ENCODE measurements around the gene MCAM.

GRCh38 chr11:119347940-119348605 is 31.1 kb upstream of the MCAM start:
- TF ChIP-seq CTCF (conservative IDR thresholded peaks at IDR 0.05) = no peak
- TF ChIP-seq EZH2 (IDR thresholded peaks at IDR 0.05; ENCODE audit: low read depth) = no peak

Data from PC-9 (cell line).